HepG2 (cell line): ENCODE measurements around the gene REM2. TPM values are rescaled to one million over a fixed set of nuclear protein-coding genes. Genes with fewer than 3 reads are reported as not detected.
A peak's percentile ranks its signal among the peaks of the same experiment; 100 is the strongest.

Experiments
- AKNA ChIP-seq: sonication (generic); formaldehyde crosslinking; IDR thresholded peaks from 2 replicates; pipeline ENCODE4 v1.4.0; 2020; ENCODE audit warnings: missing genetic modification reagents, borderline replicate concordance
- ATF7-NPFF ChIP-seq: sonication (generic); formaldehyde crosslinking; IDR thresholded peaks from 2 replicates; pipeline ENCODE4 v1.8.1; 2023; ENCODE audit warnings: mild to moderate bottlenecking, low read depth, missing genetic modification reagents, moderate library complexity
- GPBP1L1 ChIP-seq: sonication (generic); formaldehyde crosslinking; IDR thresholded peaks from 2 replicates; pipeline ENCODE4 v1.5.0; 2020; ENCODE audit warnings: mild to moderate bottlenecking, missing genetic modification reagents
- IKZF4 ChIP-seq: sonication (generic); formaldehyde crosslinking; IDR thresholded peaks from 2 replicates; pipeline ENCODE4 v1.5.1; 2020; ENCODE audit warnings: borderline replicate concordance, mild to moderate bottlenecking, low read depth, missing genetic modification reagents; ENCODE audit errors: not compliant biosample characterization
- PAX8 ChIP-seq: sonication (generic); formaldehyde crosslinking; IDR thresholded peaks from 2 replicates; pipeline ENCODE4 v1.8.0; 2022; ENCODE audit warnings: mild to moderate bottlenecking, missing genetic modification reagents, borderline replicate concordance
- REPIN1 ChIP-seq: sonication (generic); formaldehyde crosslinking; IDR thresholded peaks from 2 replicates; pipeline ENCODE4 v1.8.0; 2022; ENCODE audit warnings: missing genetic modification reagents, low read depth, mild to moderate bottlenecking, borderline replicate concordance
- SETDB1 ChIP-seq: sonication (generic); formaldehyde crosslinking; IDR thresholded peaks from 2 replicates; pipeline ENCODE4 v1.5.1; 2020; ENCODE audit warnings: missing genetic modification reagents, mild to moderate bottlenecking, borderline replicate concordance
- TAF1 ChIP-seq: sonication (generic); formaldehyde crosslinking; IDR thresholded peaks from 2 replicates; pipeline ENCODE4 v1.4.0; 2020; ENCODE audit warnings: missing genetic modification reagents
- TRIM24 ChIP-seq: sonication (generic); formaldehyde crosslinking; IDR thresholded peaks from 2 replicates; pipeline ENCODE4 v1.8.0; 2022; ENCODE audit warnings: mild to moderate bottlenecking, missing genetic modification reagents
- ZBTB38 ChIP-seq: sonication (generic); formaldehyde crosslinking; IDR thresholded peaks from 2 replicates; pipeline ENCODE4 v1.5.1; 2020; ENCODE audit warnings: mild to moderate bottlenecking, missing genetic modification reagents
- ZNF260 ChIP-seq: sonication (generic); formaldehyde crosslinking; IDR thresholded peaks from 2 replicates; pipeline ENCODE4 v1.4.0; 2020; ENCODE audit warnings: missing genetic modification reagents, low read depth, mild to moderate bottlenecking, borderline replicate concordance
- ZNF317 ChIP-seq: sonication (generic); formaldehyde crosslinking; IDR thresholded peaks from 2 replicates; pipeline ENCODE4 v1.5.0; 2020; ENCODE audit warnings: mild to moderate bottlenecking, missing genetic modification reagents
- ZNF44 ChIP-seq: sonication (generic); formaldehyde crosslinking; IDR thresholded peaks from 2 replicates; pipeline ENCODE4 v1.5.1; 2020; ENCODE audit warnings: mild to moderate bottlenecking, missing genetic modification reagents
- ZNF577 ChIP-seq: sonication (generic); formaldehyde crosslinking; IDR thresholded peaks from 2 replicates; pipeline ENCODE4 v1.4.0; 2020; ENCODE audit warnings: mild to moderate bottlenecking, low read depth, missing genetic modification reagents, borderline replicate concordance
- ZNF790 ChIP-seq: sonication (generic); formaldehyde crosslinking; IDR thresholded peaks from 2 replicates; pipeline ENCODE4 v1.8.0; 2022; ENCODE audit warnings: missing genetic modification reagents, mild to moderate bottlenecking, borderline replicate concordance
- polyA plus RNA-seq, 8 experiments: library from polyadenylated mRNA; depleted of rRNA in 3 of 8; stranded (reverse) in 7 of 8; unstranded in 1 of 8; fragments of >200 nt; fragmentation: Illumina TruSeq in 4 of 8; extraction: Trizol in 4 of 8; gene quantifications; 2 replicates each; pipeline versions ENCODE4 v1.2.1 to v1.2.3, GENCODE V29; 2011 to 2016; ENCODE audit warnings: low read depth in 4 of 8, missing spikeins in 1 of 8, mixed read lengths in 1 of 8; ENCODE audit not compliant: insufficient read depth in 1 of 8
- total RNA-seq, 5 experiments: library from RNA; depleted of rRNA; stranded (reverse); fragments of >200 nt; fragmentation: Illumina TruSeq; extraction: Trizol; gene quantifications; 2 replicates each; pipeline ENCODE4 v1.2.3, GENCODE V29; 2016; ENCODE audit warnings: low read depth in 1 of 5
- TF ChIP-seq, protein P1 (sequence below): IDR thresholded peaks from 2 replicates; pipeline ENCODE4 v1.6.1; 2012; ENCODE audit warnings: low read length, improper control_type of control experiment
- TF ChIP-seq, protein P2 (sequence below): sonication (generic); formaldehyde crosslinking; IDR thresholded peaks from 2 replicates; pipeline ENCODE4 v1.5.0; 2020; ENCODE audit warnings: missing genetic modification reagents, mild to moderate bottlenecking, borderline replicate concordance

Gene REM2
- total and polyA plus RNA-seq, 2 of the 13 experiments (the other 11 are each of a cell fraction or from before 2014, with no cell fraction given) = 0.20 TPM; not detected in 1

DNA sequence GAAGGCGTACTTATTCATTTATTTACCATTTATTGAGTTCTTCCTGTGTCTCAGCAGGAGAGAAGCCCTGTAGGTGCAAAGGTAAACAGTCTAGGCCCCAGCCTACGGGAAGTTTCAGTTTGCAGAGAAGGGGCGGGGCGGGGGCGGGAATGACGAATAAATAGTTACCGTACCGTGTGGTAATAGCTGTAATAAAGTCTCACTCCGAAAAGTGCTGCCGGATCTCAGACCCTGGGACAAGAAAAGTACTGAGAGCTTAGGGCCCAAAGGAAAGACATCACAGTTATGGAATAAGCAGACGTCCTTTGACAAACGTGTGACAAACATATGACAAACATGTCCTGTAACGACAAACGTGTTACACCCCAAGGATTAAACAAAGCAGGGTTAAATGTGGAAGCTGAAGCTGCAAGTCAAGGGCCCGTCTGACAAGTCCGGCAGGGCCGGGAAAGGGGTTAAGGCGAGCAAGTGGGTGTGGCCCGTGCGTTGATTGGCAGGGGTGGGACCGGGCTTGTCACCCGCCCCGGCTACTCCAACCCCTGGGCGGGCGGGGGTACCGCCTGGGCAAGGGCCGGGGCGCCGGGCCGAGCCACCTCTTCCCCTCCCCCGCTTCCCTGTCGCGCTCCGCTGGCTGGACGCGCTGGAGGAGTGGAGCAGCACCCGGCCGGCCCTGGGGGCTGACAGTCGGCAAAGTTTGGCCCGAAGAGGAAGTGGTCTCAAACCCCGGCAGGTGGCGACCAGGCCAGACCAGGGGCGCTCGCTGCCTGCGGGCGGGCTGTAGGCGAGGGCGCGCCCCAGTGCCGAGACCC lies 11.6 kb upstream of the REM2 start, which contains the start of gene LRP10 (continued):
- TF ChIP-seq GPBP1L1 (CRISPR knock-in tag) (no peak), ZBTB38 (CRISPR knock-in tag) (peak; percentile 92), IKZF4 (CRISPR knock-in tag) (peak; percentile 91), ZNF44 (CRISPR knock-in tag) (peak; percentile 96; the same call in 1 of the 2 replicates), ZNF790 (peak; percentile 78; the same call in 1 of the 2 replicates), ZNF260 (CRISPR knock-in tag) (no peak), SETDB1 (peak; percentile 86; the same call in 1 of the 2 replicates), ZNF317 (CRISPR knock-in tag) (peak; percentile 88; the same call in 1 of the 2 replicates), TRIM24 (no peak), ATF7-NPFF (CRISPR knock-in tag) (peak; percentile 49; the same call in 1 of the 2 replicates), PAX8 (peak; percentile 99), REPIN1 (peak; percentile 91), AKNA (peak; percentile 45; the same call in 1 of the 2 replicates), TAF1 (CRISPR knock-in tag) (peak; percentile 87), ZNF577 (0 out of 2 replicates have a peak, but pooled peaks have one; percentile 83)
- TF ChIP-seq, protein P1, sequence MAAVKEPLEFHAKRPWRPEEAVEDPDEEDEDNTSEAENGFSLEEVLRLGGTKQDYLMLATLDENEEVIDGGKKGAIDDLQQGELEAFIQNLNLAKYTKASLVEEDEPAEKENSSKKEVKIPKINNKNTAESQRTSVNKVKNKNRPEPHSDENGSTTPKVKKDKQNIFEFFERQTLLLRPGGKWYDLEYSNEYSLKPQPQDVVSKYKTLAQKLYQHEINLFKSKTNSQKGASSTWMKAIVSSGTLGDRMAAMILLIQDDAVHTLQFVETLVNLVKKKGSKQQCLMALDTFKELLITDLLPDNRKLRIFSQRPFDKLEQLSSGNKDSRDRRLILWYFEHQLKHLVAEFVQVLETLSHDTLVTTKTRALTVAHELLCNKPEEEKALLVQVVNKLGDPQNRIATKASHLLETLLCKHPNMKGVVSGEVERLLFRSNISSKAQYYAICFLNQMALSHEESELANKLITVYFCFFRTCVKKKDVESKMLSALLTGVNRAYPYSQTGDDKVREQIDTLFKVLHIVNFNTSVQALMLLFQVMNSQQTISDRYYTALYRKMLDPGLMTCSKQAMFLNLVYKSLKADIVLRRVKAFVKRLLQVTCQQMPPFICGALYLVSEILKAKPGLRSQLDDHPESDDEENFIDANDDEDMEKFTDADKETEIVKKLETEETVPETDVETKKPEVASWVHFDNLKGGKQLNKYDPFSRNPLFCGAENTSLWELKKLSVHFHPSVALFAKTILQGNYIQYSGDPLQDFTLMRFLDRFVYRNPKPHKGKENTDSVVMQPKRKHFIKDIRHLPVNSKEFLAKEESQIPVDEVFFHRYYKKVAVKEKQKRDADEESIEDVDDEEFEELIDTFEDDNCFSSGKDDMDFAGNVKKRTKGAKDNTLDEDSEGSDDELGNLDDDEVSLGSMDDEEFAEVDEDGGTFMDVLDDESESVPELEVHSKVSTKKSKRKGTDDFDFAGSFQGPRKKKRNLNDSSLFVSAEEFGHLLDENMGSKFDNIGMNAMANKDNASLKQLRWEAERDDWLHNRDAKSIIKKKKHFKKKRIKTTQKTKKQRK = no peak
- TF ChIP-seq, protein P2, sequence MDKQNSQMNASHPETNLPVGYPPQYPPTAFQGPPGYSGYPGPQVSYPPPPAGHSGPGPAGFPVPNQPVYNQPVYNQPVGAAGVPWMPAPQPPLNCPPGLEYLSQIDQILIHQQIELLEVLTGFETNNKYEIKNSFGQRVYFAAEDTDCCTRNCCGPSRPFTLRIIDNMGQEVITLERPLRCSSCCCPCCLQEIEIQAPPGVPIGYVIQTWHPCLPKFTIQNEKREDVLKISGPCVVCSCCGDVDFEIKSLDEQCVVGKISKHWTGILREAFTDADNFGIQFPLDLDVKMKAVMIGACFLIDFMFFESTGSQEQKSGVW = no peak
